Stimulated activated naive B cell treated with anti-CD40 and anti-IgM and Interleukin-4, amounts not matched to agents 10 μg/mL and 1 μg/mL and 100 μg/mL, for 72 hours (primary cell): ENCODE results near the gene USP11.
A peak's percentile ranks its signal among the peaks of the same experiment; 100 is the strongest.

ENCODE experiments used
- ATAC-seq, 2 donors: fragments of 150-1000 bp; cut with Tn5 transposase; replicated peaks; 2 replicates each; pipeline ENCODE4 v1.10.0; 2021; ENCODE audit warnings: moderate library complexity in 1 of 2
- DNase-seq: peaks from one replicate; pipeline ENCODE4 v3.0.0; 2021
- H3K27ac Mint-ChIP-seq: one replicate; pipeline ENCODE4 v1.8.0; 2022; ENCODE audit warnings: mild to moderate bottlenecking, mixed read lengths
- H3K27me3 Mint-ChIP-seq, 2 donors: one replicate each; pipeline ENCODE4 v1.8.0; 2022; ENCODE audit warnings: mixed read lengths in 2 of 2
- H3K36me3 Mint-ChIP-seq, 2 donors: one replicate each; pipeline ENCODE4 v1.8.0; 2022; ENCODE audit warnings: mixed read lengths in 2 of 2, mild to moderate bottlenecking in 1 of 2
- H3K4me1 Mint-ChIP-seq, 2 donors: one replicate each; pipeline ENCODE4 v1.8.0; 2022; ENCODE audit warnings: mixed read lengths in 2 of 2, mild to moderate bottlenecking in 1 of 2
- H3K4me3 Mint-ChIP-seq, 2 donors: one replicate each; pipeline ENCODE4 v1.8.0; 2022; ENCODE audit warnings: mild to moderate bottlenecking in 2 of 2, mixed read lengths in 2 of 2, moderate library complexity in 1 of 2
- H3K9me3 Mint-ChIP-seq, 2 donors: one replicate each; pipeline ENCODE4 v1.8.0; 2022; ENCODE audit warnings: mixed read lengths in 2 of 2, mild to moderate bottlenecking in 1 of 2

The USP11 gene

DNA sequence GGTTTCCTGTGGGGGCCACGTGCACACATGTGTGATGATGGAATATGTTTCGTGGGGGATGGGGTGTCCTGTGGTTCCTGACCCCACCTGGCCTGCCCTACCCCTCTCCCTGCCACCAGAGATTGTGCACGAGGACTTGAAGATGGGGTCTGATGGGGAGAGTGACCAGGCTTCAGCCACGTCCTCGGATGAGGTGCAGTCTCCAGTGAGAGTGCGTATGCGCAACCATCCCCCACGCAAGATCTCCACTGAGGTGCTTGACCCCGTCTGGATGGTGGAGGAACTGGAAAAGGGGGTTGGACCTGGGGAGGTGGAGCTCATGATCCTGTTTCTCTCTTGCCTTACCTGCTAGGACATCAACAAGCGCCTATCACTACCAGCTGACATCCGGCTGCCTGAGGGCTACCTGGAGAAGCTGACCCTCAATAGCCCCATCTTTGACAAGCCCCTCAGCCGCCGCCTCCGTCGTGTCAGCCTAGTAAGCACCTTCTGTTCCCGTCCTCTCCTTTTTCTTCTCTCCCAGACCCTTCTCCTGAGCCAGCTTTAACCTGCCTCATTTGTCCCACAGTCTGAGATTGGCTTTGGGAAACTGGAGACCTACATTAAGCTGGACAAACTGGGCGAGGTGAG lies 8.4 kb upstream of the USP11 start:
- peaks cover 20% of the 10 kb centered on the region in 2 donors for H3K4me1 Mint-ChIP-seq
- no peak for DNase-seq
- H3K4me3 Mint-ChIP-seq = no peak overlapping the region
- peaks cover 29 to 69% of the 10 kb centered on the region in 2 donors for H3K36me3 Mint-ChIP-seq
- no peaks in the 10 kb centered on the region for H3K27me3 Mint-ChIP-seq
- no peak overlapping the region for H3K27ac Mint-ChIP-seq
- H3K9me3 Mint-ChIP-seq = no peaks in the 10 kb centered on the region
- no peak for ATAC-seq

DNA sequence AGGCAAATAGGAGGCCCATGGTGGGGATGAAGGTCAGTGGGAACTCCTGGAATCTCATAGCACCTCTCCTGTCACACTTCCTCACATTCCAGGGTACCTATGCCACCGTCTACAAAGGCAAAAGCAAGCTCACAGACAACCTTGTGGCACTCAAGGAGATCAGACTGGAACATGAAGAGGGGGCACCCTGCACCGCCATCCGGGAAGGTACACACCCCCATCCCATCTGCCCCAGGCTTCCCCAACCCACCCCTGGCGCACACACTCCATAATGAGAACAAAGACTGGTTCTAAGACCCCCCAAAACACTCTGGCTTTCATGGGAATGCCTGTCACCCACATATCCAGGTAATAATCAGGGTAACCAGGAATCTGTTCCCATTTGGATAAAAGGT lies 7.9 kb upstream of the USP11 start:
- ATAC-seq (no peak), DNase-seq (no peak)
- no peak overlapping the region for H3K27ac Mint-ChIP-seq
- H3K9me3 Mint-ChIP-seq = no peaks in the 10 kb centered on the region
- peaks cover 15% of the 10 kb centered on the region in 2 donors for H3K4me1 Mint-ChIP-seq
- no peaks in the 10 kb centered on the region for H3K27me3 Mint-ChIP-seq
- peaks cover 32 to 68% of the 10 kb centered on the region in 2 donors for H3K36me3 Mint-ChIP-seq
- no peak overlapping the region for H3K4me3 Mint-ChIP-seq

DNA sequence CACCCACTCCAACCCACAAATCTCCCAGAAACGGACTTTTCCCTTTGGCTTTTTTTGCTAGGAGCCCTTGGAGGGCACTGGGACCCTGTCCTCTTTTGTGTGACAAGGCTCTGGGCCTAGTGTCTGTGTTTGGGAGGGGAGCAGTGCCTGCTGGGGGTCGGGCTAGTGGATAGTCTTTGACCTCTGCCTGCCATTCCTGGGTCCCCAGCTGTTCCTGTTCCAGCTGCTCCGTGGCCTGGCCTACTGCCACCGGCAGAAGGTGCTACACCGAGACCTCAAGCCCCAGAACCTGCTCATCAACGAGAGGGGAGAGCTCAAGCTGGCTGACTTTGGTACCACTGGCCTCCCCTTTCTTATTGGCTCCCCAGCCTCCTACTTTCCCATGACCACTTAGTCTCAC lies 6.7 kb upstream of the USP11 start:
- peaks cover 36 to 66% of the 10 kb centered on the region in 2 donors for H3K36me3 Mint-ChIP-seq
- no peaks in the 10 kb centered on the region for H3K27me3 Mint-ChIP-seq
- peaks cover 3 to 4% of the 10 kb centered on the region in 2 donors for H3K4me1 Mint-ChIP-seq
- DNase-seq (no peak), ATAC-seq (no peak)
- no peak overlapping the region for H3K4me3 Mint-ChIP-seq
- no peak overlapping the region for H3K27ac Mint-ChIP-seq
- no peaks in the 10 kb centered on the region for H3K9me3 Mint-ChIP-seq

DNA sequence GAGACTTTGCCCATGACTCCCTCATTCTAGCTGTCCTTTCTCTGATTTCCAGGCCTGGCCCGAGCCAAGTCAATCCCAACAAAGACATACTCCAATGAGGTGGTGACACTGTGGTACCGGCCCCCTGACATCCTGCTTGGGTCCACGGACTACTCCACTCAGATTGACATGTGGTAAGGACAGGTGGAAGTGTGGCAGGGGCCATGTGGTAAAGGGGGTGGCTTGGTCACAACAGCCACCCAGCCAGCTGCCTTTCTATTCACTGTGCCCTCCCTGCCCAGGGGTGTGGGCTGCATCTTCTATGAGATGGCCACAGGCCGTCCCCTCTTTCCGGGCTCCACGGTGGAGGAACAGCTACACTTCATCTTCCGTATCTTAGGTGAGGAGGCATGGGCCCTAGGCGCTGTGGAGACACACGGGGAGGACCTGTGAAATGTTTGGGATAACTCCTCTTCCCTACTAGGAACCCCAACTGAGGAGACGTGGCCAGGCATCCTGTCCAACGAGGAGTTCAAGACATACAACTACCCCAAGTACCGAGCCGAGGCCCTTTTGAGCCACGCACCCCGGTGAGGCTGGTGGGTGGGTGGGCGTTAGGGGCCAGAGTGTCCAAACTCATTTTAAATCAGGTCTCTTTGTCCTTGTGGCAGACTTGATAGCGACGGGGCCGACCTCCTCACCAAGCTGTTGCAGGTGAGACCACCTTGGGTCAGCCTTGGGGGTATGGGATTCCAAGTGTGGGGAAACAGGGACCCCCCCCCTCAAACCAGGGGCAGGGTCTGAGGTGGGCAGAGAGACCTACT lies 6.1 kb upstream of the USP11 start:
- Mint-ChIP-seq H3K4me1 (peaks cover 0 to 7% of the 10 kb centered on the region in 2 donors), H3K27me3 (no peaks in the 10 kb centered on the region), H3K9me3 (no peaks in the 10 kb centered on the region), H3K36me3 (peaks cover 36 to 73% of the 10 kb centered on the region in 2 donors), H3K4me3 (no peak overlapping the region), H3K27ac (no peak overlapping the region)
- DNase-seq (no peak), ATAC-seq (no peak)

DNA sequence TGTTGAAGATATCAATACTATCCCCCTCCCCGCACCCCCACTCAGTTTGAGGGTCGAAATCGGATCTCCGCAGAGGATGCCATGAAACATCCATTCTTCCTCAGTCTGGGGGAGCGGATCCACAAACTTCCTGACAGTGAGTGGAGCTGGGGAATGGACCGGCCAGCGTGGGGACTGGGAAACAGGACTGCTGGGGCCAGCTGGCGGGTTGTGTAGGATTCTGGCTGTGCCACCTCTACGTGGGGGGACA lies 5.5 kb upstream of the USP11 start:
- no peak for ATAC-seq
- Mint-ChIP-seq H3K9me3 (no peaks in the 10 kb centered on the region), H3K27ac (no peak overlapping the region), H3K4me1 (peaks cover 0 to 6% of the 10 kb centered on the region in 2 donors), H3K36me3 (peaks cover 33 to 68% of the 10 kb centered on the region in 2 donors), H3K27me3 (no peaks in the 10 kb centered on the region), H3K4me3 (no peak overlapping the region)
- DNase-seq = no peak

DNA sequence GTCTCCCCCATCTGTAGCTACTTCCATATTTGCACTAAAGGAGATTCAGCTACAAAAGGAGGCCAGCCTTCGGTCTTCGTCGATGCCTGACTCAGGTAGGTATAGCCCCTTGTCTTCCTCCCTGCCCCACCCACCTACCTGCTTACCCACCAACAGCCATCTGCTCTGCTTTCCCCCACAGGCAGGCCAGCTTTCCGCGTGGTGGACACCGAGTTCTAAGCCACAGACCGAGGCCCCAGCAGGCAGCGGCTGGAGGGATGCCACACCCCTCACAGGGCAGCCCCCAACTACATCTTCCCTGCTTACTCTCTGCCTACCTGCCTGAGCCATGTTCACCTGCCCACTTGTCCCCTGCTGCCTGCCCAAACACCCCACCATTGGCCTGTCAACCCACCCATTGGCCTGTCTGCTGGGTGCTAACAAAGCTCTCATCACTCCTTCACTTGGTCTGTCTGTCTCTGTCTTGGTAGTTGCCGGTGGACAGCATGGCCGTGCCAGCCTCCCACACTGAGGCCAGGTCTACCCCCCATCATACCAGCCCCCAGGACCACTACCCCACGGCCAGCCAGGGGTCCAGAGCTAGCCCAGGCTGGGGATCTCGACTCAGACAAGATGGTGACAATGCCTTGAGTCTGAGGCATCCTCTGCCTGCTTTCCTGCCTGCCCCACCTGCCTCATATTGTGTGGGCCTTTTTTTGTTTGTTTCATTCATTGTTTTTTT lies 4.1 kb upstream of the USP11 start:
- Mint-ChIP-seq H3K9me3 (no peaks in the 10 kb centered on the region), H3K36me3 (peaks cover 30 to 62% of the 10 kb centered on the region in 2 donors), H3K4me1 (peaks cover 0 to 5% of the 10 kb centered on the region in 2 donors), H3K27ac (no peak overlapping the region), H3K4me3 (no peak overlapping the region), H3K27me3 (no peaks in the 10 kb centered on the region)
- DNase-seq (no peak), ATAC-seq (no peak)

DNA sequence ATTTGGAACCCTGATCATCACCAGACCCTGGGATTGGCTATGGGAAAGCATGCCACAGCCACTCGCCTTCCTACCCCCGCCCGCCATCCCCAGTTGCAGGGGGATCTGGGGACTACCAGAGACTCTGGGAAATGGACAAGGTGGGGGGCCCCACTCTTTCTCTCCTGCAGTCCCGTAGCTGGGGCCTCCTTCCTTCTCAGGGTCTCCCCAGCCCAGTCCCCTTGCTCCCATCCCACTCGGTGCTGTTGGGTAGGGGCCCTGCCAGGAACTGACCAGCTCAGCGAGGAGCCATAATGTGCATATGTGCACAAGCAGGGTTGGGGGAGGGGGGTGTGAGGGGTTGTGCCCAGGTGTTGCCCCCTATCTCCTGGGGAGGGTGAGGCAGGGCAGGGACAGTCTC lies 3.4 kb upstream of the USP11 start:
- ATAC-seq (no peak), DNase-seq (no peak)
- Mint-ChIP-seq H3K27me3 (no peaks in the 10 kb centered on the region), H3K27ac (no peak overlapping the region), H3K9me3 (no peaks in the 10 kb centered on the region), H3K36me3 (peaks cover 28 to 56% of the 10 kb centered on the region in 2 donors), H3K4me1 (peaks cover 0 to 5% of the 10 kb centered on the region in 2 donors), H3K4me3 (no peak overlapping the region)

DNA sequence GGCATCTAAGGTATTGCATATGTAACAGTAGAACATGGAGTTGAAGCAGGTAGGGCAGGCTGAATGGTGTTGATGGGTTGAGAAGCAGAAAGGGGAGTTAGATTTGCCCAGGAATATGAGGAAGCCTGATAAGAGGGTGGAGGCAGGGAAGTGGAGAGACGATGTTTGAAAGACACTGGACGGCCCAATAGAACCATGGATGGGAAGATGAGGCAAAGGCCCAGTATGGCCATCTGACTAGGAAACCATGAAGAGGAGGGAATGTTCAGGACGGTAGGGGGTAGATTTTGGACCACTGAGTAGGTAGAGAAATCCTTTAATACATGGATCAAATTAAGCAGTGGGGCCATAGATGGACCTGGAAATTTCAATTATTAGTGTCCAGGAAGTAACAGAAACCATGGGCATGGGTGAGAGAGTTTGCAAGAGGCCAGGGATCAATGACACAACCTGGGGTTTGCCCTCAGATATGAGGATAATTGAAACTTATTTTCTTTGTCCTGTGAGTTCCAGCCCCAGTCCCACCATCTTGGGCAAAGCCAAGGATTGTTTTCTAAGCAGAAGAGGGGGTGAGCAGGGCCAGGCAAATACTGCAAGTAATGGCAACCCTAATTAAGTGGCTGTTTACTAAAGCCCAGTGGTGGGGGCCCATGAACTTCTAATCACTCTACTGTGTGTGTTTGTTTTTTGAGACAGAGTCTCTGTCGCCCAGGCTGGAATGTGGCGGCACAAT lies 2.5 kb upstream of the USP11 start:
- Mint-ChIP-seq H3K4me1 (peaks cover 4 to 7% of the 10 kb centered on the region in 2 donors), H3K27ac (no peak overlapping the region), H3K36me3 (peaks cover 24 to 49% of the 10 kb centered on the region in 2 donors), H3K4me3 (no peak overlapping the region), H3K27me3 (no peaks in the 10 kb centered on the region), H3K9me3 (no peaks in the 10 kb centered on the region)
- DNase-seq = no peak
- no peak for ATAC-seq

DNA sequence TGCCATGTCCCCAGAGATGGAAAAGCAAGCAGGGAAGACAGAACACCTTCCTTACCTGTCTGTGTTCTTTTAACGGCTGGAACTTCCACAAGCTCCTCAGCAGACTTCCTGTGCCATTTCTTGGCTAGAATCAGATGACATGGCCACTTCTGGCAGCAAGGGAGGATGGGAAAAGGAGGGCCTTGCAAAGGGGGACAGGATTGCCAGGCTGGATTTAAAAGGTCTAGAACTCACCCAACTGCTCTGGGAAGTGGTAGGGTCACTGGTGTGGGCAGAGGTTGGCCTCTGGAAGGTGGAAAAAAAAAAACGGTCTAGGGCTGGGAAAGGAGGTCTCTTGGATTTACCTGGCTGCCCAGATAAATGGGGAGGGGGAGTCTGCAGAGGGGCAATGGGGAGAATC lies 1.6 kb upstream of the USP11 start:
- peaks cover 22 to 45% of the 10 kb centered on the region in 2 donors for H3K36me3 Mint-ChIP-seq
- no peaks in the 10 kb centered on the region for H3K27me3 Mint-ChIP-seq
- H3K9me3 Mint-ChIP-seq = no peaks in the 10 kb centered on the region
- ATAC-seq (no peak), DNase-seq (no peak)
- no peak overlapping the region for H3K27ac Mint-ChIP-seq
- H3K4me1 Mint-ChIP-seq = peaks cover 8 to 9% of the 10 kb centered on the region in 2 donors
- peak overlapping the region in 1 of 2 donors; percentile 3 for H3K4me3 Mint-ChIP-seq

DNA sequence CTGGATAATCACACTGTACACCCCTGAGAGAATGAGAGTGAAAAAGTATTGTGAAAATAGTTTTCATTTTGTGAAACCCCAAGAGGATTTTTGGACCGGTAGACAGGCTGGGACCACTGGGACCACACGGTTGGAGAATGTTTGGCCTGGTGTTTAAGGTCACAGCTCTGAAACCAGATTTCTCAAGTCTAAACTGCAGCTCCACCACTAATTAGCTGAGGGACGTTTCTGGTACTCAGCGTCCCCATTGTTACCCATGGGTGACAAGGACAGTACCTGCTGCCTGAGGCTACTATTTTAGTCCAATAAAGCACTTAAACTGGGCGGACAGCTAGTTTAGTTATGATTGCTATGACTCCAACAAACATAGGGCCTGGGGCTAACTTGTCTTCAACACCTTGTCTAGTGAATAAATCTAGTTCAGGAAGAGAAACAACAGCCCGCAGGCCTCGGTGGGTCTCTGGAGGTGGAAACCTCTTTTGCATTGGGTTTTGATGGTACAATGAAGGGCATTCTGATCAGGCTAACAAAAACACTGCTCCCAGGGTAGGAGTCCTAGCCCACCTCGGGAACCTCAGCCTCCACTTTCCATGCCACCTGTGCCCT lies 509 bp upstream of the USP11 start:
- H3K36me3 Mint-ChIP-seq = peaks cover 19 to 34% of the 10 kb centered on the region in 2 donors
- no peaks in the 10 kb centered on the region for H3K9me3 Mint-ChIP-seq

DNA sequence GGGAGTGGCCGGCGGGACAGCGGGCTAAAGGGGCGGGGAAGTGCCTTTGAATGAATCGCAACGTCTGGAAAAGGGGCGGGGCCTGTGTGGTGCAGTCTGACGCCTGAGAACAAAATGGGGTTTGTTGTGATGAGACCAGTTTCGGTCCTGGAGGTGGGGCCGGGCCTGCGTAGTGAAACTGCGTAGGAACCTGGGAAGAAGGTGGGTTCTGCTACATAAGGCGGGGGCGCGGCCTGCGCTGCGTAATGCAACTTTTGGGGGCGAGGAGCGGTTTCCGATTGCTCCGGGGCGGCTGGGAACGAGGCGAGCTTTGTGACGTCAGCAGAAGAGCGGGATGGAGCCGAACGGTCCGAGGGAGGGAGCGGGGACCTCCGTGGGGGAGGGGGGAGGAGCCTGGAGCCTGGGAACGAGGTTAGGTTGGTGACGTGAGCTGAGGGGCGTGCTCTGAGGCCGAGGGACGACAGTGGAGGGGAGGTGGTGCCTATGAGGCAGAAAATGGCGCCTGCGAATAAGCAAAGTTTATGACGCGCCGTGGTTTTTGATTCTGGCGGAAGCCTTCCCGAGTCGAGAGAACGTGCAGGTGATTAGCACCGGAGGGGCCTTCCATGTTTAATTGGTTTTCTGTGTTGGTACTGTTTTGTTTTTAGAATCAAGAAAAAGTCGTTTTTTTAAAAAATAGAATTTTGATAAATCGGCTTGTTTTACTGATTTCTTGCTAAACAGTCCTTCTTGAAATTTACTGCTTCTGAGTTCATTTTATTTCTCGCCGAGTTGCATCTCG lies 714 bp downstream of the USP11 start:
- Mint-ChIP-seq H3K36me3 (peaks cover 15 to 28% of the 10 kb centered on the region in 2 donors), H3K4me1 (peaks cover 8 to 9% of the 10 kb centered on the region in 2 donors), H3K9me3 (no peaks in the 10 kb centered on the region), H3K27me3 (no peaks in the 10 kb centered on the region), H3K4me3 (peak overlapping the region; percentile 88 to 91), H3K27ac (peak overlapping the region; percentile 97)
- DNase-seq = peak; percentile 91
- peak; percentile 91 to 92 for ATAC-seq

More for the DNA sequence above, 509 bp upstream of the USP11 start:
- Mint-ChIP-seq H3K4me1 (peaks cover 8 to 9% of the 10 kb centered on the region in 2 donors), H3K27me3 (no peaks in the 10 kb centered on the region), H3K4me3 (peak overlapping the region; percentile 88 to 91), H3K27ac (peak overlapping the region; percentile 97)
- DNase-seq (no peak), ATAC-seq (no peak)

DNA sequence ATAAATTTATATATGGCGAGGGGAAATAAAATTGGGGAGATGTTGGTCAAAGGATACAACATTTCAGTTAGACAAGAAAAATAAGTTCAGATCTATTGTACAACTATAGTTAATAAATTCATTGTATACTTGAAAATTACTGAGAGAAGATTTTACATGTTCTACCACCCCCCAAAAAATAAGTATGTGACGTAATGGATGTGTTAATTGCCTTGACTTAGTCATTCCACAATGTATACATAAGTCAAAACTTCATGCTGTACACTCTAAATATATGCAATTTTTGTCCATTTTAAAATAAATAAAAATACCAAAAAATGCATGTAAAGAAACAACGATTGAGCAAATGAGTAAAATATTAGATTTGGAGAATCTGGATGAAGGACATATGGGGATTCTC lies 1.8 kb downstream of the USP11 start:
- Mint-ChIP-seq H3K4me3 (peak overlapping the region; percentile 41 to 88), H3K36me3 (peaks cover 7 to 22% of the 10 kb centered on the region in 2 donors), H3K27me3 (no peaks in the 10 kb centered on the region), H3K4me1 (peaks cover 8 to 10% of the 10 kb centered on the region in 2 donors), H3K27ac (peak overlapping the region; percentile 56), H3K9me3 (no peaks in the 10 kb centered on the region)
- no peak for ATAC-seq
- no peak for DNase-seq

DNA sequence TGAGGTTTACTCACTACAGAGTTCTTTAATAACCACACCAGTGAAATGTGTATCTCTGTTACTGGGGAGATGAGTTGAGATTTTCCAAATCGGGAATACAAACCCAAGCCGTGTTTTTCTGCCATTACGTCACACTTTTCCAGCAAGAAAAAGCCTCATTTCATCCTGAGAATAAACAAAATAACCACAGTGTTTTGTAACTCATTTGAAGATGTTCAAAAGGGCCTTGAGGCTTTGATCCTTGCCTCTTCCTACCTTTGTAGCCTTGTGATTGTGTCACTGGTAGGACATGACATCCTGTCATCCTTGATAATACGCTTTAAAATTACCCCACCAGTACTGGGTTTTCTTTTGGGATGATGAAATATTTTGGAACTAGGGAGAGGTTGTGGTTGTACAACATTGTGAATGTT lies 2.9 kb downstream of the USP11 start:
- Mint-ChIP-seq H3K36me3 (peaks cover 8 to 27% of the 10 kb centered on the region in 2 donors), H3K27me3 (no peaks in the 10 kb centered on the region), H3K9me3 (no peaks in the 10 kb centered on the region), H3K4me3 (peak overlapping the region in 1 of 2 donors; percentile 8), H3K27ac (peak overlapping the region; percentile 1), H3K4me1 (peaks cover 8 to 10% of the 10 kb centered on the region in 2 donors)
- DNase-seq (no peak), ATAC-seq (no peak)
